Measurements from ENCODE around the gene LVRN. TPM values are rescaled to one million over a fixed set of nuclear protein-coding genes. Genes with fewer than 3 reads are reported as not detected.

Gene LVRN
- total RNA-seq, 1 experiment from 2014 or later, result 0.64 TPM

DNA sequence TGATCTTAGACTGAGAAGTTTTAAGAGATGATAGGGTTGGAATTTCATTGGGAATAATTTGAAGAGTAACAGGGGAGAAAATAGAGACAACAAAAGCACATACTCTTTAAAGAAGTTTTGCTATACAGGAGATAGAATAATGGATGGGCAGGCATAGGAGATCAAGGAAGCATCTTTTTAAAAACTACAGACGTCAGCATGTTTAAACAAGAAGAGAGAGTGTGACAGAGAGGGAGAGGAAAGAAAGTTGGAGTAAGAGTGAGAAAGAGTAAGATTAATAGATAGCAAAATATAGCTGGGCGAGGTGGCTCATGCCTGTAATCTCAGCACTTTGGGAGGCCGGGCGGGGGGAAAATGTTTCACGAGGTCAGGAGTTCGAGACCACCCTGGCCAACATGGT lies 5.3 kb upstream of the LVRN start:
- no peak for DNase-seq (ENCODE audit: extremely low read depth, low read depth)

- no peak for DNase-seq (ENCODE audit: extremely low read depth, low read depth)
Observed at GRCh38 chr5:115961381-115962238, 665 bp upstream of the LVRN start.

GRCh38 chr5:115962565-115963402 lies 509 bp downstream of the LVRN start:
- DNase-seq (ENCODE audit: extremely low read depth, low read depth), result no peak

DNA sequence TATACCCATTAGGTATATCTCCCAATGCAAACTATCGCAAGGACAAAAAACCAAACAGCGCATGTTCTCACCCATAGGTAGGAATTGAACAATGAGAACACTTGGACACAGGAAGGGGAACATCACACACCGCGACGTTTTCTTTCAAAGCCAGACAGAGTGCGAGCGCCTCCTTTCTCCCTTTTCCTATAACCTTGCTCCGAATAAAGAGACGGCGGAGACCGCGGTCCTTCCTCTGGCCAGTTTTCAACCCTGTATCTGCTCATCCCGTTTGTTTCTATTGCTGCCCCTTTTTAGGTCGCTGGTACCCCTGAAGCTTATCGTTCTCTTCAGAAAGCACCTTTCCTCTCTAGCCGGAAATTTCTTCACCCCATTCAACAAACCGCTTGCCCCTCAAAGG lies 1.3 kb downstream of the LVRN start:
- no peak for DNase-seq (ENCODE audit: extremely low read depth, low read depth)

- DNase-seq (ENCODE audit: extremely low read depth, low read depth), result no peak
Observed at GRCh38 chr5:115968770-115969169, 6.5 kb downstream of the LVRN start.

DNA sequence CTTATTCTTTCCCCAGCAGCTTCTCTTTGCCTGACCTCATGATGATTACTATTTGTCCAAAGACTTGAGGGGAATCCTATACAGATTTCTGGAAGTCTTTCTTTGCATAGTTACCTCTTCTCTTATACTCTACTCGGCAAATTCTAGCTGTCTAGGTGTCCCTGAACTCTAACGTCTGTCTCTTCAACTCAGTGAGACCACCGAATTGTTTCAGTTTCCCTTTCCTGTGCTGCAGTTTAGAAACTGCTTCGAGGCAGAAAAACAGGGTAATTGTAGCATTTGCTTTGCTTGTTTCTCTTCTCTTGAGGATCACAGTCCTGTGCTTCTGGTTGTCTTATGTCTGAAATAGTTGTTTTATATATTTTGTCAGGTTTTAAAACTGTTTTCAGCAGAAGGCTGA lies 14.8 kb downstream of the LVRN start:
- no peak for DNase-seq (ENCODE audit: extremely low read depth, low read depth)

- DNase-seq (ENCODE audit: extremely low read depth, low read depth), result no peak
Observed at GRCh38 chr5:115977988-115978387, 15.7 kb downstream of the LVRN start.

- DNase-seq (ENCODE audit: extremely low read depth, low read depth), result no peak
Observed at GRCh38 chr5:115978779-115979178, 16.5 kb downstream of the LVRN start.

GRCh38 chr5:115979201-115980041 lies 17.1 kb downstream of the LVRN start:
- DNase-seq (ENCODE audit: extremely low read depth, low read depth), result no peak

- DNase-seq (ENCODE audit: extremely low read depth, low read depth), result no peak
Observed at GRCh38 chr5:115983519-115983918, 21.2 kb downstream of the LVRN start.

DNA sequence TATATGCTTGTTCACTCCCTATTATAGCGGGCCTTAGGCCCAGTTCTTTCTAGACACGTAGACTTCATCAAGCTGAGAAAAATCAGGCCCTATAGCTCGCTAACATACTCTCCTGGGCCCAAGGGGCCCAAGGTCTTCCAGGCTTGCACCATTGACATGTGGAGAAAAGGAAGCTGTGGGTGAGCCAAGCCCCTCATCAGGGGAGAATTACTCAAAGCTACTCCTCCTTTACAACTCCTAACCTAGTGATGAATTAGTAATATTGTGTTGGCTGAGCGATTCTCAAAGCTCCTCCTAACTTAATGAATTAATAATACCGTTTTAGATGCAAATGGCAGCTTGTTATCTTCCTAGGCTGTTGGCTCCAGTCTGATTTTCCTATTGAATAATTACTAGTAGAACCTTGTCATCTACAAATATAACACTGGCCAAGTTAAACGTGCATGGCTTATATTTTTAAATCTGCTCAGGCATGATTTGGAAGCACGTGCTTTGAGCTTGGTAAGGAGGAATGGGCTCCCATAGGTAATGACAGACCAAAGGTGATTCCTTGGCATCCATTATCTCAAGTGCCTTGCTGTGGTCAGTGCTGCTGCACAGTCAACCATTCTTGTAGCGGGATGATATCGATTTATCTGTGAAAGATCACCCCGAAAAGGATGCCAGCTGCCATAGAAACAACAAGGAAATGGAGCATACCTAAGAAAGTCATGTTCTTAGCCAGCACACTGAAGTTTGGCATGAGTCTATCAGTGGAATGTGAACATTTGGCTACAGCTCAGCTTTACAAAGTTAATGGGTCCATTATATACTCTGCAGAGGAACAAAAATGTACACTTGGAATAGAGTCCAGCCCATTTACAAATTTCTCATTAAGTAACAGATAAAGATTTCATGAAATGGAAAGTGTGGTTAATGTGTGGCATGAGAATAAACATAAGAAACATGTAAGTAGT lies 23.8 kb downstream of the LVRN start:
- DNase-seq (ENCODE audit: extremely low read depth, low read depth), result no peak

GRCh38 chr5:115988002-115988401 lies 25.7 kb downstream of the LVRN start:
- no peak for DNase-seq (ENCODE audit: extremely low read depth, low read depth)

DNA sequence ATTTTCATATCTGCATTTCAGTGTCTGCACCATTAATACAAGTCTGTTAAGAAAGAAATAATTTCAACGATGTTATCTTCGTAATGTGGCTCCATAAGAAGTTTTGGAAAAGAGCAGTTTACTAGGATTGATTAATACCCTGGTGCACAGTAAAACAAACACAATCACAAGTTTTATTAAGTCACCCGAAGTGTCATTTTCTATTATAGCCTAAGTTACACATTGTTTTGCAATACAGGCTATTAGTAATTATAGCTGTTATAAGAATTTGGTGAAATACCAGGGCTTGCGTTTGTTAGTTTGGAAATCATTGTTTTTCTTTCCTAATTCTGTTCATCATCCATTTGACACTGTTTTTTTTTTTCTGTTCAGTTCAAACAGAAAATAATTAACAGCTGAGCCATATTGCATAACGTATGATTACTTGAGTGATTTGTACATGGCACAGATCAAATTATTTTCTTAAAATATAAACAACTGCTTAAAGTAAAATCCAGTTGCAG lies 30.6 kb downstream of the LVRN start:
- no peak for DNase-seq (ENCODE audit: extremely low read depth, low read depth)

DNA sequence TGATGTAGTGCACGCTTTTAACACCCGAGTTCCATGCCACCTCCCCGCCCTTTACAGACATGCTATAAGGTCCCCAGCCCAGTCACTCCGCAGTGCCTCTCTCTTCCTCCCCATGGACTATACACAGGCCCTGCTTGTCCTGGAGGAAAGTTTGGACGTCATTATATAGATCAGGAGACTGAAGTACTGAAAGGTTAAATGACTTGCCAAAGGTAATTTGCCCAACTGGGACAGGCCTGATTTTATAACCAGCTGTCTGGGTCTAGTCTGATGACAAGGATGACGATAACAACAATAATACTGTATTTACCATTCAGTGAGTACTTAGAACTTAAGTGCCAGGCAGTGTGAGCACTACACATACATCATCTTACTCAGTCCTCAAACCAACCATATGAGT lies 33.1 kb downstream of the LVRN start:
- DNase-seq (ENCODE audit: extremely low read depth, low read depth), result no peak

- no peak for DNase-seq (ENCODE audit: extremely low read depth, low read depth)
Observed at GRCh38 chr5:116002116-116002906, 40.0 kb downstream of the LVRN start.

- DNase-seq (ENCODE audit: extremely low read depth, low read depth), result no peak
Observed at GRCh38 chr5:116004248-116004647, 42.0 kb downstream of the LVRN start.

DNA sequence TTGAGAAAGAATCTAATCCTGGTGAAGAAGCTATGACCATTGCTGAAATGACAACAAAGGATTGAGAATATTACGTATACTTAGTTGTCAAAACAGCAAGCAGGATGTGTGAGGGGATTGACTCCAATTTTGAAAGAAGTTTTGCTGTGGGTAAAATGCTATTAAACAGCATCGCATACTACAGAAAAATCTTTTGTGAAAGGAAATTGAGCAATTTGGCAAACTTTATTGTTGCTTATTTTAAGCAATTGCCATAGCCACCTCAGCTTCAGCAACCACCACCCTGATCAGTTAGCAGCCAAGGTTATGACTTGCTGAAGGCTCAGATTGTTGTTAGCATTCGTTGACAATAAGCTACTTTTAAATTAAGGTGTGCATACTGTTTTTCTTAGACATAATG lies 47.5 kb downstream of the LVRN start:
- DNase-seq (ENCODE audit: extremely low read depth, low read depth), result no peak

DNA sequence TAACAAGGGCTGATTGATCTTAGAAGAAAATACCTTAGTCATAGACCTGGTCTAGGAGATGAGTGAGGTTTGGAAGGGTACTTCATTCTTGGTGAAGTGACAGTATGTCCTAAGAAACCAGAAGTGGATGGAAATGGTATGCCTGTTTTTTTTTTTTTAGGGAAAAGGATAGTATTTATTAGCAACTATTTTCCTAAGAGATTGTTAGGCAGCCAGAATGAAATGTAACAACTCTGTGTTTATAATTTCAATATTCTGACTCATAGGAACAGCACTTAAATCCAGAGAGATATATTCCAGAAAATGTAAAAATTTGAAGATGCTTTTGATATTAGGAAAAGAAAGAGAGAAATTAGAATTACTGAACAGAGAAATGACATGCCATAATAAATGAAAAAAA lies 48.8 kb downstream of the LVRN start:
- no peak for DNase-seq (ENCODE audit: extremely low read depth, low read depth)

All from NCI-H460 (cell line).